HG03354 (cell line): Measurements from ENCODE around the gene ICE2.
A peak's percentile ranks its signal among the peaks of the same experiment; 100 is the strongest.

Experiments
- ATAC-seq: cut with Tn5 transposase; IDR thresholded peaks from one replicate; pipeline ENCODE4 v1.9.1; 2021; ENCODE audit warnings: mild to moderate bottlenecking; ENCODE audit not compliant: unreplicated experiment, poor library complexity, severe bottlenecking

The ICE2 gene

DNA sequence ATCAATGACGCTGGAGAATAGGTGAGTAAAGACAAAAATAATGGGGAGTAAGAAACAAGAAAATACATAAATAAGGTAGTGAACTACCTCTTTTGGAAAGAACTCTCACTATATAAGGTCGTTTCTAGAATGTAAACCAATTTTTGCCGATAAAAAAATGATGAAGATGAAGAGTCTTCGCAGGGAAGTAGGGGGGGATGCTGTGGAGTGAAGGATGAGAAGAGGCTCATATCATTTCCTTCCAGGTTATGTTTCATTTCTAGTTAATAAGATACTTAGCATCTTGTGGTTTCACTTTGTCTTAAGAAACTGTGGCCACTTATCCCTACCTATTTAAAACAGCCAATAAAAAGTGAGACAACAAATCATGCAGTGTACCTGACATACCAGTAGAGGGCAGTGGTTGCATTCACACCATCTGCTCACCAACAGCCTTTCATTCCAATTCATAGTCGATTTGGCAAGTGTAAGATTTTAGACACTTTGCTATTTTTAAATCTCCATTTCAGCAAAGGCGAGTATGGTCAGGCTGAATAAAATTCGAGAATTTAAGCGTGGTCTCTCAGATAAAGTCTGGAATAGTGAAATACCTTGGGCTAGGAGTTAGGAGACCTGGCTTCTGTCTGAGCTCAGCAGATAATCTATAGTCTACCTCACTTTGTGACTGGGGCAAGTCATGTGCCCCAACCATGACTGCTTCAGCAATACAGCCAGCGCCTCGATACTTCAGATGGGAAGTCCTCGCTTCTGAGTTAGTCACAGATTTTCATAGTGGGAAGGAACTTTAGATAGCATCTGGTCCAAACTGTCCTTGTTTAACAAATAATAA, 28.9 kb upstream of the ICE2 start:
- ATAC-seq = peak; percentile 91

DNA sequence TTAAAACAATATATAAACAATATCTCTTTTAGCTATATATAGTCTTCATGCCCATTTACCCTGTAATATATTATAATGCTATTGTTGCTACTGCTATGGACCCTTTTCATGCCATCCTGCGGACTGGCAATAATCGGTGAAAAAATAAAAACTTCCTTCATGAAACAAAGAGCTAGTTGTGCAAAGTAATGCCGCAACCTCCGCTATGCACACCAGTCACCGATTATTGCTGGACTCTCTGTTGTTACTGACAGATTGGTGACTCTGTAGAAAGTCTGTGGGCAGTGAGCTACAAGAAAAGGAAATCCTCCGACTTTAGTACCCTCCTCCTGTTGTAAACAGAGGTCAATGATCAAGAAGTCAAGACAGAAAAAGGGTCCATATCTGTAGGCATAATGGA, 17.9 kb upstream of the ICE2 start:
- no peak for ATAC-seq

GRCh38 chr15:60494108-60494507, 15.2 kb upstream of the ICE2 start:
- no peak for ATAC-seq

DNA sequence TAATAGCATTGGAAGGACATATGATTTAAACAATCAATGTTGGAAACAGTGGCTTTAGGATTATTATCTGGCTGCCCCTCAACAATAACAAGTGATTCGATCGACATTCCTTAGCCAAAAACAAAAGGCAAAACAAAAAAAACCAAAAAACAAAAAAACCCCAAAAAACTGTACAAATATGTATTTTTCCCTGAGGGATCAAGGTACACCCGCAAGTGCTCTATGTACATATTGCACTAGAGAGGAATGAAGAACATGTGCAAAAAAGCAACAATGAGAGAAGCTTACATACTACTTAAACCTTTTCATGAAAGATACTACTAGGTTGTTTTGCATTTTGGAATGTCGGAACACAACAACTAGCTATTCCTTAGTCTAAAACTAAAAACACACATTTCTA, 14.2 kb upstream of the ICE2 start:
- no peak for ATAC-seq

GRCh38 chr15:60486742-60487141, 7.8 kb upstream of the ICE2 start:
- no peak for ATAC-seq

GRCh38 chr15:60485365-60486055, 6.6 kb upstream of the ICE2 start:
- ATAC-seq = no peak

- no peak for ATAC-seq
These were observed 4.1 kb upstream of the ICE2 start for GRCh38 chr15:60483042-60483441.

DNA sequence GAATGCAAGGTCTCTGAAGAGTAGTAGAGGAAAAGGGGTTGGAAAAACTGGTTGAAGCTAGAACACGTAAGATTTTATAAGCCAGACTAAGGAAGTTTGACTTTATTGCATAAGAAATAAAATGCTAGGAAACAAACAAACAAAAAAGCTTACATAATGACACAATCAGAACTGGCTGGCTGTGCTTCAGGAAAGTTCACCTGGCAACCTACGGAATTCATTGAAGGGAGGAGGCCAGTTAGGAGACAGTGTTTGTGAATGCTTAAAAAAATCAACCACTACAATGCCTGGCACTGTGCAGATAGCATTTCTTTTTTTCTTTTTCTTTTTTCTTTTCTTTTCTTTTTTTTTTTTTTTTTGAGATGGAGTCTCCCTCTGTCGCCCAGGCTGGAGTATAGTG, 1.9 kb upstream of the ICE2 start:
- no peak for ATAC-seq

- ATAC-seq = no peak
These were observed 1.2 kb upstream of the ICE2 start for GRCh38 chr15:60480149-60480548.

GRCh38 chr15:60479361-60480110, 594 bp upstream of the ICE2 start:
- no peak for ATAC-seq

DNA sequence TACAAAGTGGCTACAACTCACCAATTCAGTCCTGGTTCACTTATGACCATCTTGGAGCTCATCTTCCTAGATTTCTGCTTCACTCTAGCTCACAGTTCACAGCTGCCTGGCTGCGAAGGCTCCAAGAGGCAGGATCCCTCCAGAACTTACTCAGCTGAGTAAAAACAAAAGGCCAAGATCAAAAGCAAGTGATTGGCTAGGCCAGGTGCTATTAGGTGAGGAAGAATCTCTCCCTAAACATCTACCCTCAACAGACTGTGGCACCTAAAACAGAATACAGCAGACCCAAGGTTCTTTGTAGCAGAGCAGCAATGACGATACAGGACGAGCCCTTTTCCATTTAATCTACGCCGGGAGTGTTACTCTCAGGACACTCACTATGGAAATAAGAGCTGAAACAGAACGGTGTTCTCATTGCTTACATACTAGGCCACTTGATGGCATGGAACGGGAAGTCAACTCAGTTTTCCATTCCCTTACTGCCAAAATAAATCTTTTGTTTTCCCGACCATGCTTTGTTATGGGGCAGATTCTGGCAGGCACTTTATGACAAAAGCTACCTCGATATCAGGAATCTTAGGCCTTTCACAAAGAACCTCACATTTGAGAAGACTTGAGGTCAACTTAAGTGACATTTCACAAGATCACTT, 901 bp downstream of the ICE2 start:
- no peak for ATAC-seq

DNA sequence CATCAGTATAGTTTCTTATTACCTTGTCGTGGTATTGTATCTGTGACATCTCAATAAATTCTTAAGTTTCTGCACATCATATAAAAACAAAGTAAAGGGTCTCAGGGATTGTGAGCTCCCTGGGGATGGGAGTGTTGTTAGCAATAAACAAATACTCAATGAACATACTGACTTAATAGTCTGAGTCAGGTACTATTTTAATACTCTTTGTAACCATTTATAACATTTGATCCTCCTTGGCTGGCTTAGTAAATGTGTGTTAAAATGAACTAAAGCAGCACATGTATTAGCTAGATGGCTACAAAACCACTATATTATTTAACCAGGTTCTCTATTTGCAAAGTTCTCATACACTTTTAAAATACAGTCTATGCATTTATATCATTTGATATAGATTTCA, 1.8 kb downstream of the ICE2 start:
- ATAC-seq = no peak

GRCh38 chr15:60476713-60477112, 2.2 kb downstream of the ICE2 start:
- no peak for ATAC-seq

GRCh38 chr15:60473135-60473534, 5.8 kb downstream of the ICE2 start:
- no peak for ATAC-seq

DNA sequence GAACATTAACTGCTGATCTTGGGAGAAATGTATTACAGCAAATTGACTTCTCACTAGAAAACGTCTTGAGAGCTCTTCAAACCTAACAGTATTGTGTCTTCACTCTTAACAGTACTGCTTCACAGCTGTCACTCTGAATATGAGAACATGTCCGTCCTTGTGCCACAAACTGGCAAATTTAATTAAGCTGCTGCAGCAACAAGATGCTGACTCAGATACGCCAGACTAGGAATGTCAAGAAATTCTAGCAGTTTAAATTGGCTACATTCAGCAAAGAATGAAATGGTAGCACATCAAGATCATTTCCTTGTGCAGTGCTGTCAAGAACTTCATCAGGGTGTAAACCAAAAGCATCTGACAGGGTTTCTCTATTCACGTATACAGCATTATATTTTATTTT, 7.6 kb downstream of the ICE2 start:
- ATAC-seq = no peak

DNA sequence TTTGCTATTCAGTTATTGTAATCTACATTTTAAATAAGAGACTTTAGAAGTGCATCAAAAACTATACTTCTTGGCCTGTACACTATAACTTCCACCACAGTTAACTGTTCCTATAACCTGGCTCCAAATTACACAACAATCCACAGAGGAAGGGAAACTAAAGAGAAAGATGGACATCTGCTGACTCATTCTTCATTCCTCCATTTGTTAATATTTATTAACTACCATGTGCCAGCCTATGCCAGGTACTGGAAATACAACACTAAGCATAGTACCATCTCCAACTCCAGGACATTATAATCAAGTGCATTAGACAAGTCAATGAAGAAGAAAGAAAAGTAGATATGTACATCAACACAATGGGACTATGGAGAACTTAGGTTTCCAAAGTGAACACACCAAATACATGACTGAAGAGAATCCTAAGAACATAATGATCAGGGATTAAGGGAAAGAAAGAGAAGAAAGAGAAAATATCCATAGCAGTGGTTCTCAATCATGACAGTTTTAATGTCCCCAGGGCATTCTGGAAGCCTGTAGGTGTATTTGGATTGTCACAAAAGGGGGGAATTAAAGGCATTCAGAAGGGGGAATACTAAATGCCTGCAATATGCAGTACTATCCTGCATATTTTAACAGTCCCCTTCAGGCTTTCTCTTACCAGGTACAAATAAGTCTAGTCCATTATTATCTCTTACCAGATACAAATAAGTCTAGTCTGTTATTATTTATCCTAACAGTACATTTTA, 8.9 kb downstream of the ICE2 start:
- ATAC-seq = no peak

GRCh38 chr15:60464836-60465630, 13.9 kb downstream of the ICE2 start:
- ATAC-seq = no peak

- ATAC-seq = no peak
These were observed 16.9 kb downstream of the ICE2 start for GRCh38 chr15:60462027-60462426.

- no peak for ATAC-seq
These were observed 18.0 kb downstream of the ICE2 start for GRCh38 chr15:60460931-60461330.
